OCI-LY3 (cell line): ENCODE data around the gene PIAS3.

Experiments used
- CTCF ChIP-seq: fragments of 200-600, 300-600 bp; sonication (generic); IDR thresholded peaks from 2 replicates; pipeline ENCODE4 v1.5.1; 2014; ENCODE audit warnings: antibody characterized with exemption, low read length, low read depth
- EZH2phosphoT487 ChIP-seq: fragments of 200-600 bp; shearing (Covaris generic); IDR thresholded peaks from 2 replicates; pipeline ENCODE4 v1.6.1; 2018; ENCODE audit warnings: antibody characterized with exemption, mixed run types, low read depth

GRCh38 chr1:145868232-145868631, 9.4 kb upstream of the PIAS3 start:
- TF ChIP-seq CTCF (no peak), EZH2phosphoT487 (no peak)
